ENCODE data around the gene HSD17B1. TPM values are rescaled to one million over a fixed set of nuclear protein-coding genes. Genes with fewer than 3 reads are reported as not detected.
A peak's percentile ranks its signal among the peaks of the same experiment; 100 is the strongest.

The HSD17B1 gene
- polyA plus RNA-seq, 3 donors: 0.19 to 0.72 (median 0.27) TPM

DNA sequence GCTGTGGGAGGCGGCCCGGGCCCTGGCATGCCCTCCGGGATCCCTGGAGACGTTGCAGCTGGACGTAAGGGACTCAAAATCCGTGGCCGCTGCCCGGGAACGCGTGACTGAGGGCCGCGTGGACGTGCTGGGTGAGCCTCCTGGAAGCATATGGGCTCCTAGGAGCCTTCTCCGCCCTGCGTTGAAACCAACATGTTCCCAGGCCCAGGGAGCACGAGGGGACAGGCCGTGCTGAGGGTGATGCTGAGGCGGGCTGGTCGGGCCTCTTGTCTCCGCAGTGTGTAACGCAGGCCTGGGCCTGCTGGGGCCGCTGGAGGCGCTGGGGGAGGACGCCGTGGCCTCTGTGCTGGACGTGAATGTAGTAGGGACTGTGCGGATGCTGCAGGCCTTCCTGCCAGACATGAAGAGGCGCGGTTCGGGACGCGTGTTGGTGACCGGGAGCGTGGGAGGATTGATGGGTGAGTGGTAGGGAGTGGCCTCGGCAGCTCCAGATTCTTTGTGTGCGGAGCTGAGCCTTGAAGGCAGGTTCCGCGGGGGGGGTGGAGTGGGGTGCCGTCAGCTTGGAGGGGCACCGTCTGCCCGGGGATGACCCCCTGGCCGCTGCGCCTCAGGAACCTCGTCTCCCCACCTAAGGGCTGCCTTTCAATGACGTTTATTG is 567 bp downstream of the HSD17B1 start:
- no peak overlapping the region for H3K27ac ChIP-seq (ENCODE audit: low read depth in 1 of 2, low read length in 2 of 2)
- peaks cover 33% of the 10 kb centered on the region for H3K4me1 Mint-ChIP-seq

DNA sequence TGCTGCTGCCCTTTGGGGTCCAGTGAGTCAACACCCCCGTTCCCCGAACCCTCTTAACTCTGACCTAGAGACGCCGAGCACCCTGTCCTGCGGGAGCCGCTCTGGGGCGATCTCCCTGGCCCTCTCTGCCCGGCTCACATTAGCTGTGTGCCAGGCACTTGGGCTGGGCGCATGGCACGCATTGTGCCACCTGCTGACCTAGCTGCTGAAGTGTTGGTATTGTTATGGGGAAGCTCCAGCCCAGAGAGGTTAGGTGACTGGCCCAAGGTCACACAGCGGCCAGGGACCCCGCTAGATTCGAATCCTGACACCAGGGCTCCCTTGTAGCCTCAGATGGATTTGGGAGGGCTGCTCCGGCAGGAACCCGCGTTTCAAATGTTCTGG is 1.1 kb downstream of the HSD17B1 start:
- TF ChIP-seq CTCF (IDR thresholded peaks at IDR 0.05): no peak
- Histone ChIP-seq H3K27ac (ENCODE audit: low read depth in 1 of 2, low read length in 2 of 2) (peak overlapping the region in 1 of 2 donors; percentile 83), H3K79me2 (ENCODE audit: insufficient read depth, low read length) (peaks cover 11% of the 10 kb centered on the region), H3K4me3 (replicated peaks in 1 of 3; ENCODE audit: low read depth in 2 of 3, low read length in 3 of 3) (peak overlapping the region; percentile 77 to 94 (median 83)), H3K4me2 (replicated peaks; ENCODE audit: extremely low read depth, low read length, poor library complexity, severe bottlenecking) (peak overlapping the region; percentile 99), H3K9me3 (replicated peaks in 1 of 2; ENCODE audit: control insufficient read depth in 1 of 2, insufficient read depth in 1 of 2, low read length in 2 of 2) (no peaks in the 10 kb centered on the region), H3K4me1 (ENCODE audit: control insufficient read depth in 1 of 2, insufficient read depth in 2 of 2, low read length in 2 of 2) (peaks cover 18 to 22% of the 10 kb centered on the region in 2 donors), H2AFZ (ENCODE audit: insufficient read depth, low read depth, low read length, poor library complexity, severe bottlenecking) (peak overlapping the region; percentile 99), H3K9ac (ENCODE audit: insufficient read depth, low read length, poor library complexity, severe bottlenecking) (peak overlapping the region; percentile 91), H4K20me1 (ENCODE audit: insufficient read depth, low read length) (peaks cover 6% of the 10 kb centered on the region), H3K27me3 (ENCODE audit: control insufficient read depth in 2 of 2, insufficient read depth in 2 of 2, low read length in 2 of 2) (peaks cover 4% of the 10 kb centered on the region in 2 donors), H3K36me3 (replicated peaks in 1 of 2; ENCODE audit: control insufficient read depth in 1 of 2, insufficient read depth in 2 of 2, low read length in 2 of 2) (no peaks in the 10 kb centered on the region)
- Mint-ChIP-seq H3K4me3 (peak overlapping the region; percentile 94 to 97), H3K9me3 (no peaks in the 10 kb centered on the region), H3K4me1 (peaks cover 30% of the 10 kb centered on the region), H3K27me3 (ENCODE audit: low read depth in 3 of 3) (peaks cover 8 to 11% (median 9%) of the 10 kb centered on the region in 3 donors), H3K27ac (peak overlapping the region in 6 of 7 donors; percentile 53 to 94 (median 76)), H3K36me3 (peaks cover 6 to 14% of the 10 kb centered on the region in 2 donors)
- WGBS (ENCODE audit: insufficient coverage): 69% methylated on average over 16 of the region's 16 CpGs
- intact Hi-C loops (cut with micrococcal nuclease): no loop called here
- peak in 2 of 3 donors; percentile 8 to 33 for DNase-seq

More for the DNA sequence above, 567 bp downstream of the HSD17B1 start:
- Histone ChIP-seq H3K9me3 (replicated peaks in 1 of 2; ENCODE audit: control insufficient read depth in 1 of 2, insufficient read depth in 1 of 2, low read length in 2 of 2) (no peaks in the 10 kb centered on the region), H4K20me1 (ENCODE audit: insufficient read depth, low read length) (peaks cover 11% of the 10 kb centered on the region), H2AFZ (ENCODE audit: insufficient read depth, low read depth, low read length, poor library complexity, severe bottlenecking) (no peak overlapping the region), H3K36me3 (replicated peaks in 1 of 2; ENCODE audit: control insufficient read depth in 1 of 2, insufficient read depth in 2 of 2, low read length in 2 of 2) (no peaks in the 10 kb centered on the region), H3K79me2 (ENCODE audit: insufficient read depth, low read length) (peaks cover 11% of the 10 kb centered on the region), H3K4me2 (replicated peaks; ENCODE audit: extremely low read depth, low read length, poor library complexity, severe bottlenecking) (peak overlapping the region; percentile 99), H3K9ac (ENCODE audit: insufficient read depth, low read length, poor library complexity, severe bottlenecking) (no peak overlapping the region), H3K27me3 (ENCODE audit: control insufficient read depth in 2 of 2, insufficient read depth in 2 of 2, low read length in 2 of 2) (peaks cover 7 to 10% of the 10 kb centered on the region in 2 donors), H3K4me3 (replicated peaks in 1 of 3; ENCODE audit: low read depth in 2 of 3, low read length in 3 of 3) (peak overlapping the region in 1 of 3 experiments; percentile 94), H3K4me1 (ENCODE audit: control insufficient read depth in 1 of 2, insufficient read depth in 2 of 2, low read length in 2 of 2) (peaks cover 24 to 27% of the 10 kb centered on the region in 2 donors)
- WGBS (ENCODE audit: insufficient coverage): 93% methylated on average over 36 of the region's 45 CpGs
- H3K36me3 Mint-ChIP-seq: peaks cover 7 to 15% of the 10 kb centered on the region in 2 donors
- intact Hi-C loops (cut with micrococcal nuclease): no loop called here
- peaks cover 12 to 14% (median 12%) of the 10 kb centered on the region in 3 donors for H3K27me3 Mint-ChIP-seq (ENCODE audit: low read depth in 3 of 3)
- no peak for TF ChIP-seq CTCF (IDR thresholded peaks at IDR 0.05)
- no peak for DNase-seq
- H3K4me3 Mint-ChIP-seq: peak overlapping the region; percentile 94 to 97
- peak overlapping the region in 4 of 7 donors; percentile 9 to 91 (median 70) for H3K27ac Mint-ChIP-seq
- no peaks in the 10 kb centered on the region for H3K9me3 Mint-ChIP-seq

Measured in CD14-positive monocyte (primary cell).